Measurements from ENCODE around the gene PRR5L. TPM values are rescaled to one million over a fixed set of nuclear protein-coding genes. Genes with fewer than 3 reads are reported as not detected.
A peak's percentile ranks its signal among the peaks of the same experiment; 100 is the strongest.
"Not testable (repeated sequence)": the region's sequence is repeated elsewhere in the genome, so short reads cannot be mapped to it uniquely, and the experiment has no call there.

Gene PRR5L
- total RNA-seq, 2 donors from 2014 or later, result 10.0 to 10.6 TPM

DNA sequence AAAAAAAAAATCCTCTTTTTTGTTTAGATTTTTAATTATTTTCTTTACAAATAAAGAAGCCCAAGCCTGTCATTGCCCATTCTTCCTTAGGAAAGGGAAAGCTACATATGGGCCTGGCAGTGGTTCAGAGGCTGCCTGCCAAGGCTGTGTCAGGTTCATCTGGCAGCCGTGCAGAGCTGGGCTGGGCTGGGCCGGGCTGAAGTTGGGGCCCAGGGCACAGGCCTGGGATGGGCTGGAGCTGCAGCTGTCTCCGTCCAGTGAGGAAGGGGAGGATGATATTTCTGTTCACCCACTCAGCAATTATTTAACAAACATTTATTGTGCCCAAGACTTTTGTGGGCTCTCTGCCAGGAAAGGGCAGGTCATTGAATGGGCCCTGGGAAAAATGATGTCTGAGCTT lies 4.6 kb downstream of the PRR5L start:
- Mint-ChIP-seq H3K4me1 (no peaks in the 10 kb centered on the region), H3K36me3 (ENCODE audit: low read depth) (no peaks in the 10 kb centered on the region), H3K9me3 (no peaks in the 10 kb centered on the region), H3K27me3 (peaks cover 15% of the 10 kb centered on the region), H3K27ac (no peak overlapping the region), H3K4me3 (no peak overlapping the region)
- no peak for ATAC-seq (replicated peaks)

DNA sequence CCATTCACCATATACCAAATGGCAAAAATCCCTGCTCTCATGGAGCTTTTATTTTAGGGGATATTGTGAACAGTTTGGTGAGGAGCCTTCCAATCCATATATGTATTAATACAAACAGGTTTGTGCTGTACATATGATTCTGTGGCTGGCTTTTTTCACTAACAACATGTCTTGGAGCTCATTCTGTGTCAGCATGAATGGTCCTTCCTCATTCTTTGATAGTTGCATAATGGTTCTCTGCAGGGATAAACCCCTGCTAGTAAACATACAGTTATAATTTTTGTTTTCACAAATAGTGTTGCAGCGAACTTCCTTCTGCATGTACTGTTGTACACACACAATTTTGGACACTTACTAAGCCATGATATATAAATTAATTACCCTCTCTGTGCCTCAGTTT lies 8.3 kb downstream of the PRR5L start:
- no peaks in the 10 kb centered on the region for H3K36me3 Mint-ChIP-seq (ENCODE audit: low read depth)
- no peak for ATAC-seq (replicated peaks)
- peaks cover 19% of the 10 kb centered on the region for H3K27me3 Mint-ChIP-seq
- H3K4me3 Mint-ChIP-seq, result no peak overlapping the region
- H3K27ac Mint-ChIP-seq, result no peak overlapping the region
- no peaks in the 10 kb centered on the region for H3K4me1 Mint-ChIP-seq
- no peaks in the 10 kb centered on the region for H3K9me3 Mint-ChIP-seq

DNA sequence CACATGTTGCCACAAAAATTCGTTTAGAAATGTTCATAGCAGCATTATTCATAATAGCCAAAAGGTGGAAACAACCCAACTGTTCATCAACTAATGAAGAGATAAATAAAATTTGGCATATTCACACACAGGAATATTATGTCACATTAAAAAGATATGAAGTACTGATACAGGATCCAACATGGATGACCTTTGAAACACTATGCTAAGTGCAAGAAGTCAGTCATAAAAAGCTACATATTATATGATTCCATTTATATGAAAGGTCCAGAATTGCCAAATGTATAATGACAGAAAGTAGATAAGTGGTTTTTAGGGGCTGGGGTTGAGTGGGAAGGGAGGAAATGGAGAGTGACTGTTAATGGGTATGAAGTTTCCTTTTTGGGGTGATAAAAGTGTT lies 9.0 kb downstream of the PRR5L start:
- no peak for ATAC-seq (replicated peaks)
- Mint-ChIP-seq H3K27me3 (peaks cover 24% of the 10 kb centered on the region), H3K4me1 (no peaks in the 10 kb centered on the region), H3K36me3 (ENCODE audit: low read depth) (no peaks in the 10 kb centered on the region), H3K27ac (no peak overlapping the region), H3K4me3 (no peak overlapping the region), H3K9me3 (no peaks in the 10 kb centered on the region)

DNA sequence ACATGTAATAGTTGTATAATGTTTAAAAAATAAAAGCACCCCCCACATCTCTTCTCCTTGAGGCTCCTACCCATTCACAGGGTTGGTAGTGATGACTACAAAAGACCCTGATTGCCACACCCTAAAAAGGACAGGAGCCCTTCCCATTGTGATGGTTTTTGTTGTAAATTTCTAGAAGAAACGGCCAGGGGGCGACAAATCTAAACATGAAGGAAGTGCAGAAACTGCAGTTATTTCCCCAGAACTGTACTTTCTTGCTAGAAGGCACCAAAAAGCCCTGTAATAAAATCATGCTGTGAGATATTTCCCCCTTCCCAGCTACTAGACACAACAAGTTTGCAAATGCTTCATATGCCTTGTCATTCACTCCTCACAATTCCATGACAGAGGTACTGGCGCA lies 10.8 kb downstream of the PRR5L start:
- no peaks in the 10 kb centered on the region for H3K9me3 Mint-ChIP-seq
- no peaks in the 10 kb centered on the region for H3K36me3 Mint-ChIP-seq (ENCODE audit: low read depth)
- H3K4me1 Mint-ChIP-seq, result no peaks in the 10 kb centered on the region

DNA sequence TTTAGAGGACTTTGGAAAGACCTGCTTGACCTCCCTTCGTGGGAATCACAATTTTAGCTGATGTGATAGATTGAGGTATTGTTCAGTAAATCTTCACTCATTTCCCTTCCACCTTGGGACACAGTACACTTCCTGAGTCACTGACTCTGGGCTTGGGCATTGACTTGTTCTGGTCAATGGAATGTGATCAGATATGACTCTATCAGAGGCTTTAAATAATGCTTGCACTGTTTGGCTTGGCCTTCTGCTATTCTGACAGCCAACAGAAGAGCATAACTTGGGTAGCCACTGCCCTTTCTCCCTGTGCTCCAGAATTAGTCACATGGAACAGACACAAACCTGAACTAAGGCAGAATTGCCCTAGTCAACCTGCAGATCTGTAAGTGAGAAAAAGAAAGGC lies 12.5 kb downstream of the PRR5L start:
- Mint-ChIP-seq H3K36me3 (ENCODE audit: low read depth) (no peaks in the 10 kb centered on the region), H3K27ac (no peak overlapping the region), H3K27me3 (peaks cover 15% of the 10 kb centered on the region), H3K4me1 (no peaks in the 10 kb centered on the region), H3K4me3 (no peak overlapping the region), H3K9me3 (no peaks in the 10 kb centered on the region)
- ATAC-seq (replicated peaks), result no peak

More for the DNA sequence above, 10.8 kb downstream of the PRR5L start:
- Mint-ChIP-seq H3K27me3 (peaks cover 15% of the 10 kb centered on the region), H3K27ac (no peak overlapping the region), H3K4me3 (no peak overlapping the region)
- no peak for ATAC-seq (replicated peaks)

DNA sequence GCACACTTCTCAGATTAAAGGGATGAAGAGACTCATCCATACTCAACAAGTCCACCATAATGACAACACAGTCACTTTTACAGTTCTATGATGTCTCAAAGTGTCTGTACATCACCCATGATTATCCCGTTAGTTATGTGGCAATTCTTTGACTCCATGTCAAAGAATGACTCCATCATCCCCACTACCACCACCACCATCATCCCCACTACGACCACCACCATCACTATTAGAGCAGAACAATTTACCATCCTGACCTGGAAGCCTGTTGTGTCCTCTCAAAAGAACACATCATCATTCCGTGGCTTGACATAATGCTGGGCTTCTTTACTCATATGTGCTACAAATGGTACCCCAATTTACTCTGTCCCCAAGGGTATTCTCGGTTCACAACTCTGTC lies 13.7 kb downstream of the PRR5L start:
- no peaks in the 10 kb centered on the region for H3K36me3 Mint-ChIP-seq (ENCODE audit: low read depth)
- ATAC-seq (replicated peaks), result no peak
- H3K4me1 Mint-ChIP-seq, result no peaks in the 10 kb centered on the region
- no peaks in the 10 kb centered on the region for H3K9me3 Mint-ChIP-seq
- H3K27me3 Mint-ChIP-seq, result peaks cover 19% of the 10 kb centered on the region
- H3K27ac Mint-ChIP-seq, result no peak overlapping the region
- no peak overlapping the region for H3K4me3 Mint-ChIP-seq

DNA sequence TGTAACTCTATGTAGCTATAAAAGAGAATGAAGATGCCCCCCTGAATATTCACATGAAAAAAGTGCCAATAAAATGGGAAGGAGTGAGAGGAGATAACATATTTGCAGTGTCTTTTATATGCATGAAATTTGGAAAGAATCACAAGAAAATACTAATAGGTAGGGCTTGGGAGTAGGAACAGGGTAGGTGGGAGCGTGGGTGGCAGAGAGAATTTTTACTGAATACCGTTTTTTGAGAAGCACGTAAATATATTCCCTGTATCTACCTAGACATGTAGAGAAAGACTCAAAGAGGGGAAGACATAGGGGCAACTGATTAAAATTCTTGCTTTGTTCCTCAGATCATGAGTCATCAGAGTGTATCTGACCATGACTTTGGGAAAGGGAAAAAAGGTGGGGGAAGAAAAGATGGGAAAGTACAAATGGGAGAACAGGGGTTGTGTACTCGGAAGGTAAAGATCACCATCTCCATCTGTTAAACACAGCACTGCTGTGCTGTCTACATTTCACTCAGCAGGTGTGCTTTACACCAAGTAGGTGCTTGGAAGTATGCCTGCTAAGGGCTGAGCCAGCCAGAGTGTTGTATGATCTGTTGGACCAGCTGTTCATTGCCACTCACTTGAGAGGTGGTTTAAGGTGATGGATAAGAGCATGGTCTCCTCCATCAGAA lies 16.0 kb downstream of the PRR5L start:
- Mint-ChIP-seq H3K36me3 (ENCODE audit: low read depth) (no peaks in the 10 kb centered on the region), H3K4me1 (no peaks in the 10 kb centered on the region), H3K4me3 (no peak overlapping the region), H3K27ac (no peak overlapping the region), H3K27me3 (peaks cover 32% of the 10 kb centered on the region), H3K9me3 (no peaks in the 10 kb centered on the region)
- ATAC-seq (replicated peaks), result no peak

DNA sequence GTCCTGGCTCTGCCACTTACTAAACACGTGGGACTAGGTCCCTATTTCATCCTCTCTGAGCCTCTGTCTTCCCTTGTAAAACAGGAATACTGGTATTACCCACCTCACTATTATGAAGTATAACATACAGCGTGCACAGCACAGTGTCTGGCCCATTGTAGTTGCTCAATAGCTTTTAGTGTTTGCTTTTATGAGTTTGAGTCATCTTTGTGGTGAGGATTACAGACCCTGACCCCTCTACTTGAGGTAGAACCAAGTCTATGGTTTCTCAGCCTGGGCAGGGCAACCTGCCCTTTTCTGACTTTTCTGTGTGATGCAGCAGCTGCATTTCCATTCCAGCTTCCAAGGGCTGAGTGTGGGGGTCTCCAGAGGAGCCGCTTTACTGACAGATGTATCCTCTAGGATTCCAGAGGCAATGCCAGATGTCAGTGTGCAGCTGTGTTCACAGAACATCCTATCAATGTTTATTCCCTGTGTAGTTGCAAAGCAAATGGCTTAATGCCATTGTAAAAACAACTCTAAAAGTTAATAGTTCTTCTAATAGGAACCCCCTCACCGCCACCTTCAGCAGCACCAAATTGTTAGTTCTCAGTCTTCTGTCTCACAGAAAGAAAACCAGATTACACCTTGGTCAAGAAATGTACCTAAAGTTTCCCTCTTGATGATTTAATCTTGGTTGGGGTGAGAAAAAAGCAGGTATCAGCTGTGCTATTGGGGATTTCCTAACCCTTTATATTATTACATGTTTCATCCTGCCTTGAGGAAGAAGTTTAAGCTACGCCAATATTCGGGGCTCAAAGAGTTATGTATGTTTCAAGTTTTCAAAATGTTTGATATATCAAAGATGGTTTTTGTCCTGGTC lies 16.8 kb downstream of the PRR5L start:
- Mint-ChIP-seq H3K9me3 (no peaks in the 10 kb centered on the region), H3K4me3 (no peak overlapping the region), H3K4me1 (no peaks in the 10 kb centered on the region), H3K27ac (no peak overlapping the region), H3K27me3 (peaks cover 36% of the 10 kb centered on the region), H3K36me3 (ENCODE audit: low read depth) (no peaks in the 10 kb centered on the region)
- peak; percentile 21 for ATAC-seq (replicated peaks)

DNA sequence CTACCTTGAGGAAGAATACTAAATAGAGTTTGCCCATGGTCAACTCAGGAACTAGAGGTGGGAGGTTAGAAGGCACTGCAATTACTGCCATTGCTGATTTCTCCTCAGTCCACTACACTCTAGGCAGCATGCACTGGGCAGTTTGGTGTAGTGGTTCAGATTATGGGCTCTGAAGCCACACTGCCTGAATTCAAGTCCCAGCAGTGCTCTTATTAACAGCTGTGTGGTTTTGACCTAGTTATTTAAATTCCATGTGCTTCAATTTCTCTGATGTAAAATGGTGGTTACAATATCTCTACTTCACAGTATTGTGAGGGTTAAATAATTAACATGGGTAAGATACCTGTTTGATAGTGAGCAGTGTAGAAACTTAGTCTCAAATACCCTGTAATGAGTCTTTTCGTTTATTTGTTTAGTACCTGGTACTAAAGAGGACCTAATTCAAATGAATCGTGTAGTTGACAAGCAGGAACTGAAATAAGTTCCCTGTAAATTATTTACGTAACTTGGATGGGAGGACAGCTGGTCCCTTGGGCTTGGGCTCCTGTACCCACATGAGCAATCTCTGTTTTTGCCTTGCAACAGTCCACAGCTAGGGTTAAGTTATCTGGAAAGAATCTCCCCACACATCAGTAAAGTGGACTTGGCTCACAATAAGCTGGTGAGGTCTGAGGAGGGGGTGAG lies 17.8 kb downstream of the PRR5L start:
- Mint-ChIP-seq H3K9me3 (no peaks in the 10 kb centered on the region), H3K4me1 (no peaks in the 10 kb centered on the region), H3K27me3 (peaks cover 33% of the 10 kb centered on the region), H3K36me3 (ENCODE audit: low read depth) (no peaks in the 10 kb centered on the region), H3K4me3 (no peak overlapping the region), H3K27ac (no peak overlapping the region)
- ATAC-seq (replicated peaks), result no peak

DNA sequence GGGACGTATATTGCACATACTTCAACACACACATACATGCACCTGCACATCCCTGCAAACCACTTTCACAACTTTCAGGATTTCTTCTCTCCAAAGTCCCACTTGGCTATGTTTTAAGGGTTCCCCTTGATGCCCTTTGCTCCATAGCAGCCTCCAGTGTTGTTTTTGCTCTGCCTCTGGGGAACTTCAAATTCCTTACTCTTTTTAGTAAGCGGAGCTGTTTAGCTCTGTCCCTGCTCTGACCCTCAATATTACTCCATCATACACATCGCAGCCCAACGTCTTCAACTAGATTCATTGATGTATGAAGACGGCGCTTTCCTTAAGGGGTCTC lies 18.3 kb downstream of the PRR5L start:
- no peaks in the 10 kb centered on the region for H3K4me1 Mint-ChIP-seq
- no peak overlapping the region for H3K27ac Mint-ChIP-seq
- H3K36me3 Mint-ChIP-seq (ENCODE audit: low read depth), result no peaks in the 10 kb centered on the region
- peaks cover 34% of the 10 kb centered on the region for H3K27me3 Mint-ChIP-seq
- H3K4me3 Mint-ChIP-seq, result no peak overlapping the region
- ATAC-seq (replicated peaks), result no peak
- H3K9me3 Mint-ChIP-seq, result no peaks in the 10 kb centered on the region

DNA sequence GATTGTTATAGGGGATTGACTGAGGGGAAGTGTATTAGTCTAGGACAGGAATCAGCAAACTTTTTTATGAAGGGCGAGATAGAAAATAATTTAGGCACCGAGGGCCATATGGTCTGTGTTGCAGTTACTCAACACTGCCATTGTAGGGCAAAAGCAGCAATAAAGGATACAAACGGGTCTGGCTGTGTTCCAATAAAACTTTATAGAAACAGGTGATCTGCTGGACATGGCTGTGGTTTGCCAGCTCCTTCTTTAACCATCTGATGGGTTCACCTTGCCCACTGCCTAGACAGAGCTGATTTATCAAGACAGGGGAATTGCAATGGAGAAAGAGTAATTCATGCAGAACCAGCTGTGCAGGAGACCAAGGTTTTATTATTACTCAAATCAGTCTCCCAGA lies 20.0 kb downstream of the PRR5L start:
- no peaks in the 10 kb centered on the region for H3K36me3 Mint-ChIP-seq (ENCODE audit: low read depth)
- no peaks in the 10 kb centered on the region for H3K4me1 Mint-ChIP-seq
- H3K27me3 Mint-ChIP-seq, result peaks cover 29% of the 10 kb centered on the region
- no peak overlapping the region for H3K27ac Mint-ChIP-seq
- ATAC-seq (replicated peaks), result no peak
- no peaks in the 10 kb centered on the region for H3K9me3 Mint-ChIP-seq
- H3K4me3 Mint-ChIP-seq, result no peak overlapping the region

DNA sequence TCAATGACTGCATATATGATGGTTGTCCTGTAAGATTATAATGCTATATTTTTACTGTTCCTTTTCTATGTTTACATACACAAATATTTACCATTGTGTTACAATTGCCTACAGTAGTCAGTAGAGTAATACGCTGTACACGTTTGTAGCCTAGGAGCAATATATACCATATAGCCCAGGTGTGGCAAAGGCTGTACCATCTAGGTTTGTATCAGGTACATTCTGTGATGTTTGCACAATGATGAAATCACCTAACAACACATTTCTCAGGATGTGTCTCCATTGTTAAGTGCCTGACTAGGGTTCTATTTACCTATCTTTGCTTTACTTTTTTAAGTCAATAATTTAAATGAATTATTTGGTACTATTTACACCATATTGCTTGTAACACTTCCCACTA lies 21.9 kb downstream of the PRR5L start:
- ATAC-seq (replicated peaks), result no peak
- H3K36me3 Mint-ChIP-seq (ENCODE audit: low read depth), result no peaks in the 10 kb centered on the region
- H3K4me3 Mint-ChIP-seq, result no peak overlapping the region
- no peaks in the 10 kb centered on the region for H3K4me1 Mint-ChIP-seq
- peaks cover 26% of the 10 kb centered on the region for H3K27me3 Mint-ChIP-seq
- H3K9me3 Mint-ChIP-seq, result no peaks in the 10 kb centered on the region
- H3K27ac Mint-ChIP-seq, result no peak overlapping the region

DNA sequence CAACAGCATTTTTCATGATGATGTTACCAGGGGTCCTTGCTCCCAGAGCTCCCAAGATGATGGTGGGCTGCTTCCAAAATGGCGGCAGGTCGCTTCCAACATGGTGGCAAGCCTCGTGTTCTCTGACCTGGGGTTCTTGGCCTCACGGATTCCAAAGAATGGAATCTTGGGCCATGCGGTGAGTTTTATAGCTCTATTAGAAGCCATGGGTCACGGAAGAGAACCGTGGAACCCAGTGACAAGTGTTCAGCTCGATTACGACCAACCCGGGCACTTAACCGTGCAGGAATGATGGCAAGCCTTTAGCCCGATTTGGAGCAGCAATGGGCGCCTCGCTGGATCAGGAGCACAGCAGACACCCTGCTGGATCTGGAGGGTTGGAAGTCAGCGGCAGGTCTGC lies 28.9 kb downstream of the PRR5L start:
- H3K9me3 Mint-ChIP-seq; H3K27me3 Mint-ChIP-seq; H3K36me3 Mint-ChIP-seq (ENCODE audit: low read depth); H3K4me1 Mint-ChIP-seq; ATAC-seq (replicated peaks); H3K27ac Mint-ChIP-seq; H3K4me3 Mint-ChIP-seq: not testable (repeated sequence)

DNA sequence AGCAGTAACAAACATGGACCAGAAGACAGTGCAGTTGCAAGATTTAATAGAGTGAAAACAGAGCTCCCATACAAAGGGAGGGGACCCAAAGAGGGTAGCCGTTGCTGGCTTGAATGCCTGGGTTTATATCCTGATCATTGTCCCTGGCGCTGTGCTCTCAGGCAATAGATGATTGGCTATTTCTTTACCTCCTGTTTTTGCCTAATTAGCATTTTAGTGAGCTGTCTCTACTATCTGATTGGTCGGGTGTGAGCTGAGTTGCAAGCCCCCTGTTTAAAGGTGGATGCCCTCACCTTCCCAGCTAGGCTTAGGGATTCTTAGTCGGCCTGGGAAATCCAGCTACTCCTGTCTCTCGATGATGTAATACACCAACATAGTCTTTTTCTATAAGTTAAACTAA lies 29.3 kb downstream of the PRR5L start:
- H3K4me1 Mint-ChIP-seq; H3K36me3 Mint-ChIP-seq (ENCODE audit: low read depth); H3K27me3 Mint-ChIP-seq; H3K9me3 Mint-ChIP-seq; H3K4me3 Mint-ChIP-seq; H3K27ac Mint-ChIP-seq; ATAC-seq (replicated peaks): not testable (repeated sequence)
